HEK293 (cell line): ENCODE results near the gene SLC22A16.

Experiments
- BCL6B ChIP-seq: fragments of 450-650 bp; formaldehyde crosslinking; IDR thresholded peaks from 2 replicates; pipeline ENCODE4 v1.5.1; 2017; ENCODE audit warnings: missing biosample characterization, missing genetic modification characterization
- ELK4 ChIP-seq: IDR thresholded peaks from 2 replicates; pipeline ENCODE4 v1.6.1; 2011; ENCODE audit warnings: mild to moderate bottlenecking, low read depth, low read length, borderline replicate concordance
- GLI2 ChIP-seq: fragments of 450-650 bp; formaldehyde crosslinking; IDR thresholded peaks from 2 replicates; pipeline ENCODE4; 2017; ENCODE audit warnings: missing biosample characterization, missing genetic modification characterization, low read depth, borderline replicate concordance
- GLIS1 ChIP-seq: fragments of 450-650 bp; formaldehyde crosslinking; IDR thresholded peaks from 2 replicates; pipeline ENCODE4 v1.5.1; 2016; ENCODE audit warnings: missing biosample characterization, missing genetic modification characterization
- IKZF3 ChIP-seq: fragments of 450-650 bp; IDR thresholded peaks from 2 replicates; pipeline ENCODE4 v1.5.0; 2018; ENCODE audit warnings: missing biosample characterization, mild to moderate bottlenecking, missing genetic modification characterization, moderate library complexity
- INSM2 ChIP-seq: fragments of 450-650 bp; formaldehyde crosslinking; IDR thresholded peaks from 2 replicates; pipeline ENCODE4 v1.5.1; 2016; ENCODE audit warnings: missing biosample characterization, missing genetic modification characterization
- KLF8 ChIP-seq: fragments of 450-650 bp; formaldehyde crosslinking; IDR thresholded peaks from 2 replicates; pipeline ENCODE4 v1.5.1; 2016; ENCODE audit warnings: missing biosample characterization, missing genetic modification characterization
- SP7 ChIP-seq: fragments of 450-650 bp; formaldehyde crosslinking; IDR thresholded peaks from 2 replicates; pipeline ENCODE4 v1.5.1; 2016; ENCODE audit warnings: missing biosample characterization, missing genetic modification characterization
- WT1 ChIP-seq: fragments of 450-650 bp; formaldehyde crosslinking; IDR thresholded peaks from 2 replicates; pipeline ENCODE4 v1.5.1; 2016; ENCODE audit warnings: missing biosample characterization, missing genetic modification characterization
- ZBTB20 ChIP-seq: fragments of 450-650 bp; formaldehyde crosslinking; IDR thresholded peaks from 2 replicates; pipeline ENCODE4 v1.5.1; 2016; ENCODE audit warnings: missing biosample characterization, missing genetic modification characterization
- ZEB2 ChIP-seq: fragments of 450-650 bp; formaldehyde crosslinking; IDR thresholded peaks from 2 replicates; pipeline ENCODE4 v1.5.1; 2016; ENCODE audit warnings: missing biosample characterization, missing genetic modification characterization
- ZFP3 ChIP-seq: fragments of 450-650 bp; formaldehyde crosslinking; IDR thresholded peaks from 2 replicates; pipeline ENCODE4 v1.5.1; 2016; ENCODE audit warnings: low read depth, missing biosample characterization, missing genetic modification characterization
- ZFP69B ChIP-seq: fragments of 450-650 bp; formaldehyde crosslinking; IDR thresholded peaks from 2 replicates; pipeline ENCODE4 v1.5.1; 2016; ENCODE audit warnings: missing biosample characterization, missing genetic modification characterization
- ZIC2 ChIP-seq: fragments of 450-650 bp; formaldehyde crosslinking; IDR thresholded peaks from 2 replicates; pipeline ENCODE4 v1.5.1; 2016; ENCODE audit warnings: missing biosample characterization, missing genetic modification characterization
- ZNF132 ChIP-seq: fragments of 450-650 bp; formaldehyde crosslinking; IDR thresholded peaks from 2 replicates; pipeline ENCODE4 v1.5.1; 2017; ENCODE audit warnings: missing biosample characterization, missing genetic modification characterization, borderline replicate concordance
- ZNF138 ChIP-seq: fragments of 450-650 bp; formaldehyde crosslinking; IDR thresholded peaks from 2 replicates; pipeline ENCODE4 v1.5.1; 2016; ENCODE audit warnings: missing biosample characterization, missing genetic modification characterization, borderline replicate concordance
- ZNF157 ChIP-seq: fragments of 450-650 bp; formaldehyde crosslinking; IDR thresholded peaks from 2 replicates; pipeline ENCODE4 v1.5.1; 2016; ENCODE audit warnings: missing biosample characterization, missing genetic modification characterization
- ZNF184 ChIP-seq: fragments of 450-650 bp; IDR thresholded peaks from 2 replicates; pipeline ENCODE4 v1.5.1; 2018; ENCODE audit warnings: missing biosample characterization, mild to moderate bottlenecking, missing genetic modification characterization
- ZNF214 ChIP-seq: fragments of 450-650 bp; formaldehyde crosslinking; IDR thresholded peaks from 2 replicates; pipeline ENCODE4 v1.5.1; 2017; ENCODE audit warnings: missing biosample characterization, mild to moderate bottlenecking, missing genetic modification characterization, borderline replicate concordance
- ZNF335 ChIP-seq: fragments of 450-650 bp; formaldehyde crosslinking; conservative IDR thresholded peaks from 2 replicates; pipeline ENCODE4 v1.5.1; 2016; ENCODE audit warnings: missing biosample characterization, missing genetic modification characterization
- ZNF37A ChIP-seq: fragments of 450-650 bp; IDR thresholded peaks from 2 replicates; pipeline ENCODE4 v1.5.1; 2018; ENCODE audit warnings: missing biosample characterization, missing genetic modification characterization
- ZNF394 ChIP-seq: fragments of 450-650 bp; formaldehyde crosslinking; IDR thresholded peaks from 2 replicates; pipeline ENCODE4 v1.5.1; 2016; ENCODE audit warnings: missing biosample characterization, missing genetic modification characterization, mild to moderate bottlenecking, moderate library complexity, borderline replicate concordance
- ZNF433 ChIP-seq: fragments of 450-650 bp; formaldehyde crosslinking; IDR thresholded peaks from 2 replicates; pipeline ENCODE4 v1.5.1; 2016; ENCODE audit warnings: missing biosample characterization, missing genetic modification characterization, low read depth
- ZNF521 ChIP-seq: fragments of 450-650 bp; formaldehyde crosslinking; IDR thresholded peaks from 2 replicates; pipeline ENCODE4 v1.5.1; 2017; ENCODE audit warnings: missing biosample characterization, mild to moderate bottlenecking, missing genetic modification characterization
- ZNF555 ChIP-seq: fragments of 450-650 bp; formaldehyde crosslinking; conservative IDR thresholded peaks from 2 replicates; pipeline ENCODE4 v1.5.1; 2017; ENCODE audit warnings: missing biosample characterization, mild to moderate bottlenecking, missing genetic modification characterization, inconsistent platforms
- ZNF558 ChIP-seq: fragments of 450-650 bp; formaldehyde crosslinking; IDR thresholded peaks from 2 replicates; pipeline ENCODE4 v1.5.1; 2016; ENCODE audit warnings: missing biosample characterization, missing genetic modification characterization
- ZNF623 ChIP-seq: fragments of 450-650 bp; formaldehyde crosslinking; IDR thresholded peaks from 2 replicates; pipeline ENCODE4 v1.5.1; 2016; ENCODE audit warnings: missing biosample characterization, missing genetic modification characterization
- ZNF629 ChIP-seq: fragments of 450-650 bp; formaldehyde crosslinking; IDR thresholded peaks from 2 replicates; pipeline ENCODE4 v1.5.1; 2017; ENCODE audit warnings: missing biosample characterization, missing genetic modification characterization
- ZNF639 ChIP-seq: fragments of 450-650 bp; formaldehyde crosslinking; IDR thresholded peaks from 2 replicates; pipeline ENCODE4 v1.5.1; 2016; ENCODE audit warnings: missing biosample characterization, missing genetic modification characterization
- ZNF670 ChIP-seq: fragments of 450-650 bp; formaldehyde crosslinking; IDR thresholded peaks from 2 replicates; pipeline ENCODE4 v1.5.1; 2016; ENCODE audit warnings: missing biosample characterization, missing genetic modification characterization, low read depth
- ZNF776 ChIP-seq: fragments of 450-650 bp; formaldehyde crosslinking; IDR thresholded peaks from 2 replicates; pipeline ENCODE4 v1.5.0; 2017; ENCODE audit warnings: missing biosample characterization, missing genetic modification characterization, borderline replicate concordance
- ZNF791 ChIP-seq: fragments of 450-650 bp; formaldehyde crosslinking; IDR thresholded peaks from 2 replicates; pipeline ENCODE4 v1.5.1; 2016; ENCODE audit warnings: missing biosample characterization, missing genetic modification characterization
- ZSCAN16 ChIP-seq: fragments of 450-650 bp; formaldehyde crosslinking; IDR thresholded peaks from 2 replicates; pipeline ENCODE4 v1.5.1; 2016; ENCODE audit warnings: missing biosample characterization, missing genetic modification characterization
- ZXDB ChIP-seq: fragments of 450-650 bp; formaldehyde crosslinking; IDR thresholded peaks from 2 replicates; pipeline ENCODE4 v1.5.1; 2016; ENCODE audit warnings: missing biosample characterization, missing genetic modification characterization

SLC22A16 gene

GRCh38 chr6:110509617-110510241 is 33.3 kb upstream of the SLC22A16 start (continued):
- TF ChIP-seq ZNF558 (tag by site-specific recombination), result no peak
- peak; percentile 57 for TF ChIP-seq ZNF629
- TF ChIP-seq GLIS1 (tag by site-specific recombination), result no peak
- TF ChIP-seq ELK4, result no peak
- no peak for TF ChIP-seq ZNF555 (tag by site-specific recombination)
- no peak for TF ChIP-seq GLI2 (tag by site-specific recombination)
- TF ChIP-seq ZEB2, result no peak
- TF ChIP-seq SP7 (tag by site-specific recombination), result 0 out of 2 replicates have a peak, but pooled peaks have one; percentile 16
- TF ChIP-seq ZNF132 (tag by site-specific recombination), result no peak
- no peak for TF ChIP-seq ZNF37A (tag by site-specific recombination)
- no peak for TF ChIP-seq ZFP3 (tag by site-specific recombination)
- no peak for TF ChIP-seq ZFP69B (tag by site-specific recombination)
- no peak for TF ChIP-seq ZXDB (tag by site-specific recombination)
- no peak for TF ChIP-seq ZNF138
- no peak for TF ChIP-seq ZNF639
- no peak for TF ChIP-seq ZNF157 (tag by site-specific recombination)
- 0 out of 2 replicates have a peak, but pooled peaks have one; percentile 25 for TF ChIP-seq KLF8 (tag by site-specific recombination)
- TF ChIP-seq ZNF433 (tag by site-specific recombination), result no peak
- TF ChIP-seq ZNF670 (tag by site-specific recombination), result no peak
- TF ChIP-seq INSM2 (tag by site-specific recombination), result no peak
- TF ChIP-seq ZNF521, result no peak
- TF ChIP-seq ZNF791 (tag by site-specific recombination), result no peak
- TF ChIP-seq WT1, result no peak
- TF ChIP-seq ZNF184 (tag by site-specific recombination), result peak; percentile 50; the same call in 1 of the 2 replicates
- TF ChIP-seq BCL6B, result no peak
- no peak for TF ChIP-seq ZNF335 (tag by site-specific recombination)
- no peak for TF ChIP-seq ZNF214 (tag by site-specific recombination)
- TF ChIP-seq ZBTB20 (tag by site-specific recombination), result no peak
- TF ChIP-seq IKZF3 (tag by site-specific recombination), result no peak
- no peak for TF ChIP-seq ZNF623 (tag by site-specific recombination)
- TF ChIP-seq ZIC2, result no peak
- no peak for TF ChIP-seq ZNF776 (tag by site-specific recombination)
- TF ChIP-seq ZSCAN16 (tag by site-specific recombination), result no peak
- no peak for TF ChIP-seq ZNF394 (tag by site-specific recombination)
